Renal pelvis (tissue), 4 donors: Measurements from ENCODE around the gene LTBP3. TPM values are rescaled to one million over a fixed set of nuclear protein-coding genes. Genes with fewer than 3 reads are reported as not detected.

Experiments
- DNase-seq: peaks from one replicate; pipeline ENCODE4 v3.0.0-alpha.2; 2013
- polyA plus RNA-seq, 3 donors: library from polyadenylated mRNA; unstranded; fragments of 120-200 nt; gene quantifications; one replicate each; pipeline ENCODE4 v1.2.1, GENCODE V29; 2013; ENCODE audit not compliant: insufficient read length in 3 of 3

Gene LTBP3
- polyA plus RNA-seq, 3 donors: 132 to 148 (median 146) TPM

DNA sequence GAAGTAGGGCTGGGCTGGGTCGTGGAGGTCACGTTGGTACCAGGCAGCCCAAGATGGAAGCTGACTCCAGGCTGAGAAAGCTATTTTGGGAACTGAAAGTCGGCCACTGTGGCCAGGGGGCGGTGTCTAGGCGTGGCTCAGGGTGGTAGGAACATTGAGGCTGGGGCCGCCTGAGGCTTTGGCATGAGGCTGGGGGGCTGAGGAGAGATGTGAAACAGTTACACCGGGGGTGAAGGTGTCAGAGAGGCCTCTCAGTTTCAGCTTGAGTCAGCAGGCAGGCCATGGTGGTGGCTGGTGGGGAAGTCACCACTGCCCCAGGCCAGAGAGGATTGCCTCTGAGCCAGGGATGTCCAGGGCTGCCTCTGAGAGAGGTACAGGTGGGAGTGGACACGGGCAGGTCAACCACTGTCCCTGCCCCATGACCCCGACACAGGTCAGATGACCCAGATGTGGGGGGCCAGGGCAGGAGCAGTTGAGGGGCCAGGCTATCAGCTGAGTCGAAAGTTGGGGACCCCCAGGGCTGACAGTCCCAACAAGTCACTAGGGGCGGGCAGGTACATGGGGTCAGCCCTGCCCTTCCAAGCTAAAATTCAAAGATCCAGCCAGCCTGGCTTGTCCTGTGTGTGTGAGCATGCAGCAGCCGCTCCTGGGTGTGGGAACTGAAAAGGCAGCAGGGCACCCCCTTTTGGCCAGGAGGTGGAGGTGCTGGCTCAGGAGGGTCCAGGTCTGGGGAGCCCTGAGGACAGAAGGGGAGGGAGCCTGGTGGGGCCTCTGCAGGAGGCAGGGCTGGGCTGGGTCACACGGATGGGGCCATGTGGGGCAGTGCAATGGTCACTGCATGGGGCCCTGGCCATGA is 30.3 kb upstream of the LTBP3 start:
- DNase-seq: no peak

DNA sequence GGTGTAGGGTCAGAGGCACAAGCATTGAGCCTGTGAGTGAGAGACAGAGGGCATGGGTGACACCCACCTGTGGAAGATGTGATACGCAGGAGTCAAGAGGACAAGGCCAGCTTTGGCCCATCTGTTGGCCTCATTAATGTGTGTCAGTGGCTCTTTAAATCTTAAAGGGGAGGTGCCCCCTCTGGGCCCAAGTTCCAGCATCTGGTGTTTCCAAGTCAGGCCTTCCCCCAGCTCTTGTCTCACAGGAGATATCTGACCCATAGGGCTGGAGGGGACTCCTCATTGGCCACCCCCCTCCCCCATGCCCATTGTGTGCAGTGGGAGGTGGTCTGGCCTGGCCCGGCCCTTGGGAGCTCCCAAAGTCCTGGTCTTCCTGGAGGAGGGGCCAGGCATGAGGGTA is 28.5 kb upstream of the LTBP3 start:
- no peak for DNase-seq

DNA sequence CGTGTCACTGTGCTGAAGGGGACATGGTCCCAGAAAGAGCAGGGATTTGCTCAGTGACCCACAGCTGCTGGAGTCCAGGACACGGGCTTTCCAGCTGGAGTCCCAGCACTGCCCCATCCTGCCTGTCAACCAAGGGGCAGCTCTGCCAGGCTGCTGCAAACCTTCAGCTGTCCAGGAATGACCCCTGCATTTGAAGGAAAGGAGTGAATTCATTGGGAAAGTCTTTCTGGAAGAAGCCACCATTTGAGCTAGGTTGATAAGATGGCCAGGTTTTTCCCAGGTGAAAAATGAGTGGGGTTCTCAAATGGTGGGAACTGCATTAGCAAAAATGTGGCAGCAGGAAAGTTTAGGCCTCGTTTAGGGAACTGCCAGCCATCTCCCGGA is 28.1 kb upstream of the LTBP3 start:
- no peak for DNase-seq

GRCh38 chr11:65585396-65586246 is 27.5 kb upstream of the LTBP3 start:
- DNase-seq: no peak

GRCh38 chr11:65584723-65585171 is 26.6 kb upstream of the LTBP3 start:
- no peak for DNase-seq

DNA sequence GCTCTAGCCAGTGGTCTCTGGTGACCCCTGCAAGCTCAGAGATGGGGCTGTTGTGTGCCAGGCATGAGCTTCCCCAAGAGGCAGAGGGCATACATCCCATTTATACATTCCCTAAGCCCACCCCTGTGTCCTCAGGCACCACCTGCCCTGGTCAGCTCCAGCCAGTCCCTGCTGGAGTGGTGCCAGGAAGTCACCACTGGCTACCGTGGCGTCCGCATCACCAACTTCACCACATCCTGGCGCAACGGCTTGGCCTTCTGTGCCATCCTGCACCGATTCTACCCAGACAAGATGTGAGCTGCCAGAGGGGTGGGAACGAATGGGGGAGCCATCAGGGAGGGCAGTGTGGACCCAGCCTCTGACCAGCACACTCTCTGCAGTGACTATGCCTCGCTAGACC is 25.9 kb upstream of the LTBP3 start:
- no peak for DNase-seq

GRCh38 chr11:65583589-65583988 is 25.4 kb upstream of the LTBP3 start:
- no peak for DNase-seq

DNA sequence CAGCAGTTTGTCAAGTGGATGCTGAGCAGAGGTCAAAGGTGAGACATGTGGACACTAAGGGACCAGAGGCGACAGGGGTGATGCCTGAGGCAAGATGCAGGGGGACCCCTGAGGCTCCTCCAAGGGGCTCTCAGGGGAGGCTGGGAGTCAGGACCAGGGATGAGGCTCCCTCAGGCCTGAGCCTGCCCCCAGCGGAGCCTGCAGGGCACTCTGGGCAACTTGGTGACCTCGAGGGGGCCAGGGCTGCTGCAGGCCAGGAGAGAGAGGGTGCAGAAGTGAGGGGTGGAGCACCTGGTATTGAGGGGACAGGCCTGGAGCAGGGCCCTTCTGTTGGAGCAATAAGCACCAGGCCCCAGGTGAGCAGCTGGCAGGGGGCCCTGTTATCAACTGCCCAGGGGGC is 23.8 kb upstream of the LTBP3 start:
- DNase-seq: no peak

DNA sequence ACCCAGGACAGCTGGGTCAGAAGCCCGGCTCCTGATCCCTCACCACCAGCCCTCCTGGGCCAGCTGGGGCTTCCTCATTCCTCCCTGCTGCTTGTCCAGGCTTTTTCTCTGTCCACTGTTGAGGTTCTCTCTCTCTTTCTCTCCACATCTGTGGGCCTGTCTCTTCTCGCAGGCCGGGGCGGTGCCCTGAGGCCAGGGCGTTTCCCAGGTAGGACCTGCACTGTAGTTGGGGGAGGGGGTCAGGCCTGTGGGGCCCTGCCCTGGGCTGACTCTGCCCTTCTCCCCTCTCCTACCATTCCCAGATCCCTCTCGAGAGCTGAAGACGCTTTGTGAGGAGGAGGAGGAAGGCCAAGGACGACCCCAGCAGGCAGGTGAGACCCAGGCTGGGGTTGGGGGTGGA is 22.6 kb upstream of the LTBP3 start:
- no peak for DNase-seq

GRCh38 chr11:65580031-65580692 is 22.0 kb upstream of the LTBP3 start:
- DNase-seq: no peak

GRCh38 chr11:65579291-65579690 is 21.1 kb upstream of the LTBP3 start:
- DNase-seq: no peak

- DNase-seq: no peak
Observed at GRCh38 chr11:65578667-65579066, 20.5 kb upstream of the LTBP3 start.

- DNase-seq: no peak
Observed at GRCh38 chr11:65578134-65578533, 20.0 kb upstream of the LTBP3 start.

DNA sequence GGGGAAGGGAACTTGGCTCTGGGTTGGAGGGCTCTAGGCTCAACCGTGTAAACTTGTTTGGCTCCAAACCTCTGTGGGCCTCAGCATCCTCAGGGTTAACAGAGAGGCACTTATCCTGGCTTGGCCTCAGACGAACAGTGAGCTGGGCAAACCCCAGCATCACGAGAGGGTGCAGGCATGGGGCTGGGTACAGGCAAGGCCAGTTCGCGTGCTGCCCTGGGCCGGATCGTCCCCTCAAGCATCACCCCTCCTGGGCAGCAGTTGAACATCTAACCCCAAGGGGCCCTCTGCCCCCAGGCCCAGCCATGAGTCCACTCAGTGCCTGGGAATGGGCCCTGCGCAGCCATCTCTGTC is 19.6 kb upstream of the LTBP3 start:
- no peak for DNase-seq

GRCh38 chr11:65576867-65577755 is 19.0 kb upstream of the LTBP3 start:
- no peak for DNase-seq

DNA sequence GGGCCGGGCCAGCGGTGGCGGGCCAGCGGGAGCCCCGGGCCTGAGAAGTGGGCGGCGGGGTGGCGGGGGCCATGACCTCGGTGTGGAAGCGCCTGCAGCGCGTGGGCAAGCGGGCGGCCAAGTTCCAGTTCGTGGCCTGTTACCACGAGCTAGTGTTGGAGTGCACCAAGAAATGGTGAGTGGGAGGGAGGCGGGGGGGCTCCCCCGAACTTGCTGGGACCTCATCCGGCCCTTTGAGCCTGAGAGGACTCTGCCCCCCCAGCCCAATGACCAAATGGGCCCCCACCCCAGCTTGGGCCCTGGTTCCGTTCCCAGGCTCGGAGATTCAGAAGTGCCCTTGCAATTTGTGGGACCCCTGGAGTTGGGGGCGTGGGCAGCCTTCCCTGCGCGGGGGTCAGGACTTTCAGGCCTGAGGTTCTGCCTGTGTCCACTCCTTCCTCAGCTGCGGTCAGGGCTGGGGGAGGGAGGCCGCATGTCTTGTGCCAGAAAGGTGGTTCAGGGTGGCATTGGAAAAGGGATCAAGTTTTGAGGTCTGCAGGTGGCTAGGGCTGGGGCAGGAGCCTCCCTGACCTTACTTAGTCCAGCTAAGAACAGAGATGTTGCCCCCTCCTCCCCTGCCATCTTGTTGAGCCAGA is 18.2 kb upstream of the LTBP3 start:
- no peak for DNase-seq

- DNase-seq: no peak
Observed at GRCh38 chr11:65575568-65576231, 17.5 kb upstream of the LTBP3 start, which contains the start of gene EHBP1L1. Gene EHBP1L1, plus strand, starts transcription at chr11:65576053. Its CDS starts 250 bp downstream, at chr11:65576303.

GRCh38 chr11:65574811-65575567 is 16.8 kb upstream of the LTBP3 start:
- no peak for DNase-seq

- DNase-seq: peak; percentile 87
Observed at GRCh38 chr11:65574109-65574810, 16.1 kb upstream of the LTBP3 start.
